HG02798 (cell line): ENCODE results near the gene MGRN1.
"Not testable (repeated sequence)": the region's sequence is repeated elsewhere in the genome, so short reads cannot be mapped to it uniquely, and the experiment has no call there.

Experiments used
- ATAC-seq: cut with Tn5 transposase; IDR thresholded peaks from one replicate; pipeline ENCODE4 v1.9.1; 2021; ENCODE audit warnings: mild to moderate bottlenecking; ENCODE audit not compliant: unreplicated experiment, poor library complexity

The MGRN1 gene

DNA sequence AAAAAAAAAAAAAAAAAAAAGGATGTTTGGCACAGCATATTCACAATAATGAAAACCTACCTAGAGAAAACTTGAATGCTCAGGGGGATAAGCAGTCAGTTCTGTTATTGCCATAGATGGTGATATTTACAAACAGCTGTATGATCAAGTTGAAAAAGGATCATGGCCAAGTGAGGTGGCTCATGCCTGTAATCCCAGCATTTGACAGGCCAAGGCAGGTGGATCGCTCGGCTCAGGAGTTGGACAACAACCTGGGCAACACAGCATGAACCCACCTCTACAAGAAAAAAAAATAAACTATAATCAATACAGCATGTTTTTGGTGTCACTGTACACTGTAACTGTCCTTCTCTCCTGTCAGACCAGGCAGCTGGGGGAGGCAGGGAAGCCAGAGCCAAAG lies 90.4 kb downstream of the MGRN1 start:
- ATAC-seq = no peak

DNA sequence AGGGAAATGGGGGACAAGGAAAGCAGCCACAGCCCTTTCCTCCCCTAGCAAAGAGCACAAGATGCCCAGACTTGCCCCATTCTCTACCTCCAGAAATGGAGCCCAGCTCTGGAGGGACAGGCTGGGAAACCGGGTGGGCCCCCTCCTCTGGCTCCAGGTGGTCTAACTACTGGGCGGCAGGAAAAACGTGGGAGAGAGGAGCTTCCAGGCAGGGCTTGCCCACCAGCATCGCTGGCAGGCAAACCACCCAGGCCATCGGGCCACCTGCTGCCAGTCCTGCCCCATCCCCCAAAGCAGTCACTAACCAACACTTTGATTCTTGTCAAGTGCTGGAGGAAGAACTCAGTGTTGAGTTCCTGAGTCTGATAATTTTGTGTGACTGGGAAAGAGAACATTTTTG lies 93.8 kb downstream of the MGRN1 start:
- ATAC-seq = no peak

DNA sequence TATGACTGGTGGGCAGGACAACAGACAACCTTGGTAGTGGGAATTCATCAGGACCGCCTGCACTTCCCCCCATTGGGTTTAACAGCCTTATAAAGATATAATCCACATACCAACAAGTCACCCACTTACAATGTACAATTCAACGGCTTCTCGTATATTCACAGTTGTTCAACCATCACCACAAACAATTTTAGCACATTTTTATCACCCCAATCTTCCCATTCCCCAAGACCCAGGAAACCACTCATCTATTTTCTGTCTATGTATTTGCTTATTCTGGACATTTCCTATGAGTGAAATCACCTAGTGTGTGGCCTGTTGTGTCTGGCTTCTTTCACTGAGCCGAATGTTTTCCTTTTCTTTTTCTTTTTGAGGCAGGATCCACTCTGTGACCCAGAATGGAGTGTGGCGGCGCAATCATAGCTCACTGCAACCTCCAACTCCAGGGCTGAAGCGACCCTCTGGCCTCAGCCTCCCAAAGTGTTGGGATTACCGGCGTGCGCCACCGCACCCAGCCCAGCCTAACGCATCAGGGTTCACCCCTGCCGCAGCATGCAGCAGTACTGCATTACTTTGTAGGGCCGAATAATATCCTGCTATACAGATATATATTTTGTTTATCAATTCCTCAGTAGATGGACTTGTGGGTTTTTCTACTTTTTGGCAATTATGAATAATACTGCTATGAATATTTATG lies 98.6 kb downstream of the MGRN1 start:
- ATAC-seq = no peak

DNA sequence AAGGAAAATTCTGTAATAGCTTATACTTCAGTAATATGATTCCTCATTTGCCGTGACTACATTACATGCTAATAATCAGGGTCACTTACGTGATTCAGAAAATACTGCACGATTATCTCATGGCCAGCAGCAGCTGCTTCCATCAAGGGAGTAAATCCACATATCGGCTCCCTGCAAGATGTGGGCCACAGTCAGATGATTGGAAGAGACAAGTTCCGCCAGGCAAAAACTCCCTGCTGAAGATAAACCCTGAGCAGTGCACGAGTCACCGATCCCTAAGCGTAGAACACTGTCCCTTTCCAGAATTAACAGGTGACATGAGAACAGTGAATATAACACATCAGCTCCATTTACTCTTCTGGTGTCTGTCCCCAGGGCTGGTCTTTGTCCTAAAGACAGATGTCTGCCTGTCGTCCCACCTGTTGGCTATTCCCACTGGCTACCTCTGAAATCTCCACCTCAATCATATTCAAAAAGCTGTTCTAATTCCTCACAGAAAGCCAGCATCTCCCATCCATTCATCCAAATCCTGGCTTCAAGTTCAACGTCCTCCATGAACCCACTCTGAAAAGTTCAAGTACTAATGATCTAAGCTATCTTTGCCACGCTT lies 100.1 kb downstream of the MGRN1 start:
- ATAC-seq = no peak

DNA sequence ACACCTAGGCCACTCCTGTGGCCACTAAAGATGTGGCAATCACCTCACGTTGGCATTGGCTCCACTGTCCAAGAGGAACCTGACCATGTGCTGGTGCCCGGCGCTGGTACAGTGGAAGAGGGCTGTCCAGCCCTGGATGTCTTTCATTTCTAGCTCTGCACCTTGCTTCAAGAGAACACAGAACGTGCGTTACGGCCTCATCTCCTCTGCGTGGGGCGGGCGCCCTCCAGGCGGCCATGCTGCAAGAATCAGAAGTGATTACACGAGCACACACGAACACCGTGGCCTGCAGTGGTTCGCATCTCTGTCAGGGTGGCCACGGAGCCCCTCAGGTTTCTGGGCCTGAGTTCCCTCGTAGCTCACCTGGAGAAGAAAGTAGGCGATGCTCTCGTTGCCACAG lies 102.0 kb downstream of the MGRN1 start:
- no peak for ATAC-seq

DNA sequence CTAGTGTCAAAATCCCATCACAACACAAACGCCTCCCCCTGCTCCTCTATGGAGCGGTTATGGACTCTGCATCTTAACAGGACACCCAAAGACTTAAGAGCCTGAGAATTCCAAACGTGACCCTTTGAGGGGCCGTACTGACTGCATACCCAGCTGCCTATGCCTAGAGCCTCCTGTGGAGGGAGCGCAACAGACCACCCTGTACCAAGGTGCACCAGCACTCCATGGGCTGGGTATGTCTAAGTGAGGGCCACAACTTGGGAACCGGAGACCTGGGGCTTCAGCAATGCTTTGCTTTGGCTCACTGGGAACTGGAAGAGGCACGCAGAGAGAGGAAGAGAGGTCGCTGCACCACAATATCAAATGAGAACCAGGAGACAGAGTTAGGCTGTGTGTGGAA lies 104.0 kb downstream of the MGRN1 start:
- no peak for ATAC-seq

DNA sequence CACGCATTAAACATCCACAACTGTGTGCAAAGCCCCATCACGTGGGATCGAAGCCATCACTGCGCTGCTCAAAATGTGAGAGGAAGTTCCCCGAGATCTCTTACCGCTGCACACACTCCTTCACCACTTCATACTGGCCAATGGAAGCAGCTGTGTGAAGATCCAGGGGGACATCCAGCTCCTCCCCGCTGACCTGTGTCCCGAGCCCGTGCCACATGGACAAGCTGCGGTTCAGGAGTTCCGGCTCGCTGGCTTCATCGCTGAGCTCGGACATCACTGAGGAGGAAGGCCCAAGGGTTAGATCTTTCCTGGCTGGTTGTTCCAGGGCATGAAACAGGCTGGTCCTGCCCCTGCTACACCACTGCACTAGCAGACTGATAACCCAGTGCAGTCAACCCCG lies 105.2 kb downstream of the MGRN1 start:
- no peak for ATAC-seq

DNA sequence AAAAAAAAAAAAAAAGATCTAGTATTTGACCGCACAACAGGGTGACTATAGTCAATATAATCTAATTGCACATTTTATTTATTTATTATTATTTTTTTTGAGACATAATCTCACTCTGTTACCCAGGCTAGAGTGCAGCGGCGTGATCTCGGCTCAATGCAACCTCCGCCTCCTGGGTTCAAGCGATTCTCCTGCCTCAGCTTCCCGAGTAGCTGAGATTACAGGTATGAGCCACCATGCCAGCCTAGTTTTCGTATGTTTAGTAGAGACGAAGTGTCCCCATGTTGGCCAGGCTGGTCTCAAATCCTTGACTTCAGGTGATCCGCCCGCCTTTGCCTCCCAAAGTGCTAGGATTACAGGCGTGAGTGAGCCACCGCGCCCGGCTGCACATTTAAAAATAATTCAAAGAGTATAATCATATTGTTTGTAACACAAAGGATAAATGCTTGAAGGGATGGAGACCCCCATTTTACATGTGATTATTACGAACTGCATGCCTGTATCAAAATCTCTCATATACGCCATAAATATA lies 108.7 kb downstream of the MGRN1 start:
- ATAC-seq = no peak

DNA sequence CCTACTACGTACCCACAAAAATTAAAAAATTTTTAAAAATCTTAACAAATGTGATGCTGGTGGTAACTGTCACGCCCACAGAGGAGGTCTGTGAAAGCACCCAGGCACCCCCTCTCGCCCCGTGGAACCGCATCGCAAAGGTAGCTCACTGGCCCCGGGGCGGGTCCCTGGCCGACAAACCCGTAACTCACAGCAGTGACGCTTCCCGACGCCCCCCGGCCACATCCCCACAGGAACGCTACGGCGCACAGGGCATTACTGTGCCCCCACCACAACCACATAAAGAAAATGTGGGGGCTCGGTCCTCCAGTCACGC lies 109.1 kb downstream of the MGRN1 start:
- no peak for ATAC-seq

DNA sequence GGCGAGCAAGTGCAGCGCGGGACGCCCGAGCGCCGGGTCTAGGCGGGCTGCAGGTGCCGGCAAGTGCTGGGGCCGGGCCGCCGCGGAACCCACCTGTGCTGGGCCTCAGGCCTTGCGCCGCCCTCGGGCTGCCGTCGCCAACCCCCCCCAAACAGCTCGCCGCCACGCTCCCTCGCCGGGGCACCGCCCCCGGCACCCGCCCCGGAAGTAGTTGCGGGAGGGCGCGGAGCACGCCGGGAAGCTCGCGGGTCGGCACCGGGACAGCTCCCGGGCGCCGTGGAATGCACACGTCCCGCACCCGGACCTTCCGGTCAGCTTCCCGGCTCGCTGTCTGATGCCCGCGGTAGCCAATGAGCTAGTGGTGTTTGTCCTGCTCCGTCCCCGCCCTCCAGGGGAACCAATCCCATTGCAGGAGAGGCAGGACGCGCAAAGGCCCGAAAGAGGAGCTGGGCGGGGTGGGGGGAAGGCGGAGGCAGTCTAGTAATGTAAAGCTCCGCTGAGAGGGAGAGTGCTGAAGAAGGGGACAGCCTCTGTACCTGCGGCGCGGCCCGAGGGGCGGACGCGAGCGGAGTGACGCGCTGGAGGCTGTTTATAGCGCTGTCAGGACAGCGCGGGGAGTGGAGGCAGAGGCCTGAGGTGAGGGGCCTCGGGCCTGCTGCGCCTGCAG lies 109.6 kb downstream of the MGRN1 start, which contains the start of the genes ANKS3 and DNAAF8:
Gene ANKS3, minus strand, starts transcription at position 209 of the 667 bp plus-strand sequence. CDS start 4,122 bp downstream, outside the sequence.
Gene DNAAF8, plus strand, starts transcription at position 475 of the 667 bp plus-strand sequence. CDS start 1,978 bp downstream, outside the sequence.
- peak; percentile 83 for ATAC-seq

DNA sequence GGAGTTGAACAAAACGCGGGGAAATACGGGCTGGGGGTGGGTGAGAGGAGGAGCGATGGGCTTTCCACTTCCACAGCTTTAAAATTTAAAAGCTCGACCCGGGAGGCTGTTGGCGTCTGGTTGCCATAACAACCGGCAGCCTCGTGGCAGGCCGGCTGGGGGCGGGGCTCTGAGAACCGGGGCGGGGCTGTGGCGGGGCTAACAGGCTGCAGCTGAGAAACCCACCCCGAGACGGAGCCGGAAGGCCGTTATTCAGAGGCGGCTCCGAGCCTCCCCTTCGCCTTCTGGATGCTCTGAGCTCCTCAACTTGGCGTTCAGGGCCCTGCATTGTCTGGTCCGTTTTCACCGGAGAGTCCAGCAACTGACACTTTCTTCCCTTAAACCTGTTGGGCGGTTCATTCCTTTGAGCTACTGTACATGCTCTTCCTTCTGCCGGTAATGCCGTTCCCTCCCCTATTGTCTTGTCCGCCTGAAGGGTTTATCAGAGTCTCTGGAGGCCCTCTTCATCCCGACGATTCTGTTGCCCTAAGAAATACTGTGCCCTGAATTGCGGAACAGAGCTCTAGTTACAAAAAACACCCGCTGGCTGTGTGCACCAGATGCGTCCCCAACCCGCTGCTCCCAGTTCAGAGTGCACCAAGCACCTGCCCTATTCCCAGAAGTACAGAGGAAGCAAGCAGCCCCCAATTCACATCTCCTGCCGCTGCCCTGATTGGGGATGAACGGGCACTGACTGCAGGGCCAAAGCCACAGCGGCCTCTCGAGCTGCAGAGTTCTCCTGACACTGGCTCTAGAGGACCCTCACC lies 110.3 kb downstream of the MGRN1 start:
- peak; percentile 67 for ATAC-seq

DNA sequence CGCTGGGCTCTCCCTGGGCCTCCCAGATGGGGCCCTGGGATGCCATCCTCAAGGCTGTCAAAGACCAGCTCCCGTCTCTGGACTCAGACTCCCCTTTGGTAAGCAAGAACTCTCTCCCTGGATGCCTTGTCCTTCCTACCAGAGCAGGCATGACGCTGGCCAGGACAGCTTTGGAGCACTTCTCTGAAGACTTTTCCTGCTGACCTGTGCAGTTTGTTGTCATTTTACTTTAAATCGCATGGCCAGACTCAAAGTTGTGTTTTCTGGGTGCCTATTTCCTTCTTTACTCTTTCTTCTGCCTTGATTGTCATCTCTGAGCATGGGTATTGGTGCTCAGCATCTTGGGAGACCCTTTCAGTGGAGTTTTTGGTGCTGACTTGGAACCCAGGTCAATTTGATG lies 111.9 kb downstream of the MGRN1 start:
- no peak for ATAC-seq

DNA sequence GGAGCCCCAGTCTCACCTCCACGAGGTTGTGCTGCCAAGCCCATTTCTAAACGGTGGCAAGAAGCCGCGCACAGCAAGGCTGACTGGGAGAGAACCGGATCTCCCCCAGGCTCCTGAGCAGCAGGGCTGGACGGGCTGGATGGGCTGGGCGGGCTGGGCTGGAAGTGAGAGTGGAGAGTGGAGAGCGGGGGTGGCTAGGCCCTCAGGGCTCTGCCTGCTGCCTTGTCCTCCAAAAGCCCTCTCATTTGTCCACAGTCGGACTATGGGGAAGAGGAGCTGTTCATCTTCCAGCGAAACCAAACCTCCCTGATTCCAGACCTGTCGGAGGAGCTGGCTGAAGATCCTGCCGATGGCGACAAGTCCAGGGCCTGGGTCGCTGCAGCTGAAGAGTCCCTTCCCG lies 112.9 kb downstream of the MGRN1 start:
- ATAC-seq = no peak

DNA sequence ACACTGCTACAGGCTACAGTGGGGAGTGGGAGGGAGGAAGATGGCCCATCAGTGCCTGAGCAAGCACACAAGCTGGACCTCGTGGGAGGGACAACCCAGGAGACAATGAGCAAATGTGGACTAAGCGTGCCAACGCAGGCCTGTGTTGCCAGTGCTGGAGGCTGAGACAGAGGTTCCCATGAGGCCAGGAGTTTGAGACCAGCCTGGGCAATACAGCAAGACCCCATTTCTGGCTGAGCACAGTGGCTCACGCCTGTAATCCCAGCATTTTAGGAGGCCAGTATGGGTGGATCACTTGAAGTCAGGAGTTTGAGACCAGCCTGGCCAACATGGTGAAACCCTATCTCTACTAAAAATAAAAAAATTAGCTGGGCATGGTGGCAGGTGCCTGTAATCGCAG lies 113.7 kb downstream of the MGRN1 start:
- not testable (repeated sequence) for ATAC-seq
